Measurements from ENCODE around the gene PLEKHA7. TPM values are rescaled to one million over a fixed set of nuclear protein-coding genes. Genes with fewer than 3 reads are reported as not detected.
"Not testable (repeated sequence)": the region's sequence is repeated elsewhere in the genome, so short reads cannot be mapped to it uniquely, and the experiment has no call there.

Gene PLEKHA7
- polyA plus RNA-seq, 1 donor = 4.0 TPM

- DNase-seq (ENCODE audit: low read depth) = no peak
Measured at GRCh38 chr11:17012179-17012578, 2.0 kb downstream of the PLEKHA7 start.

- DNase-seq (ENCODE audit: low read depth) = no peak
Measured at GRCh38 chr11:17010851-17011420, 3.3 kb downstream of the PLEKHA7 start.

GRCh38 chr11:17008099-17008498 is 6.1 kb downstream of the PLEKHA7 start:
- no peak for DNase-seq (ENCODE audit: low read depth)

DNA sequence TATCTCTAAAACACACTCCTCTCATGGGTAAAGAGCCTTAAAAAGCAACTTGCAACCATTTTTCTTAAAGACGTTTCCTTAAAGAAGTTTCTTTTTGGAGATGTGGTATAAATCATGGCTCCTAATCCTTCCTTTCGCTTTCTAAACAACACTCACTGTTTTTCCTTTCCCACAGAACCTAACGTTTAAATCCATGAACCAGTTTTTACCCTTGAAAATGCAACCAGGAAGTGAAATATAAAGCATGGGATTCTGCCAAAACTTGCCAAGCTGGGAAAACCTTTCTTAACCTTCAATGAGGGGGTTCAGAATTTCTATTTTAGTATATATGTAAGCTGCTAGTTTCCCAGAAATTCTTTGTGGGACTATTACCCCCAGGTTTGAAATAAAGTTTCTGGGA is 8.6 kb downstream of the PLEKHA7 start:
- DNase-seq (ENCODE audit: low read depth) = no peak

- DNase-seq (ENCODE audit: low read depth) = no peak
Measured at GRCh38 chr11:17004486-17005148, 9.6 kb downstream of the PLEKHA7 start.

DNA sequence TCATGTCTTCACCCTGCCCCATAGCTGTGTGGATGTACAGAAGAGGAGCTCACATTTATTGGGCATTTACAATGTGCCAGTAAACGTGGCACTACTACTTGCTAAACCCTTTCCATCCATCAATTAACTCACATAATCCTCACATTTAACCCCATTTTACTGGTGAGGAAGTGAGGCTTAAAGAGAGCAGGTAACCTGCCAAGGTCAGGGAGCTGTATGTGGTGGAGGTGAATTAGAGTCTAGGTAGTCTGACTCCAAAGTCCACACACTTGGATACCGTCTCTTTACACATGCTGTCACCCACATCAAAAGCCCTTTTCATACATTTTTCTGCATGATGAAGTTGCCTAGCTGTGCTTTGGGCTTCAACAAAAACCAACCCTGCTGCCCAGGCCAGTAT is 10.8 kb downstream of the PLEKHA7 start:
- no peak for DNase-seq (ENCODE audit: low read depth)

- no peak for DNase-seq (ENCODE audit: low read depth)
Measured at GRCh38 chr11:17002543-17002942, 11.7 kb downstream of the PLEKHA7 start.

- DNase-seq (ENCODE audit: low read depth) = no peak
Measured at GRCh38 chr11:17001806-17002205, 12.4 kb downstream of the PLEKHA7 start.

GRCh38 chr11:17000987-17001386 is 13.2 kb downstream of the PLEKHA7 start:
- no peak for DNase-seq (ENCODE audit: low read depth)

GRCh38 chr11:17000253-17000652 is 14.0 kb downstream of the PLEKHA7 start:
- not testable (repeated sequence) for DNase-seq (ENCODE audit: low read depth)

DNA sequence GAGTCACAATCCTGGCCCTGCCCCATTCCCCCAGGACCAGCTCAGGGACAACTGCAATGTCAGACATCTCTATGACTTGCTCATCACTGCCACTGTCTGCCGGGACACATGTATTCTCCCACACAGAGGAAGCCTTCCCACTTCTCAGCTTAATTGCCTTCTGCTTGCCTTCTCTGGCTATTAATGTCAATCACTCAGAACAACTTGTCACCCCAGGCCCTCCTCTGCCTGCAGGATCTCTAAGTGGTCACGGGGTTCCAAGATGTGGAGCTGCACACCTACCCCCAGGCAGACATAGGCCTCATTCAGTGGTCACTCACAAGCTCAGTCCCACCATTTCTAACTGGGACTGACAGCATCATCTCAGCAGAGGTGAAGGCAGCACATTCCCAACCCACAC is 15.1 kb downstream of the PLEKHA7 start:
- no peak for DNase-seq (ENCODE audit: low read depth)

- no peak for DNase-seq (ENCODE audit: low read depth)
Measured at GRCh38 chr11:16997624-16998023, 16.6 kb downstream of the PLEKHA7 start.

DNA sequence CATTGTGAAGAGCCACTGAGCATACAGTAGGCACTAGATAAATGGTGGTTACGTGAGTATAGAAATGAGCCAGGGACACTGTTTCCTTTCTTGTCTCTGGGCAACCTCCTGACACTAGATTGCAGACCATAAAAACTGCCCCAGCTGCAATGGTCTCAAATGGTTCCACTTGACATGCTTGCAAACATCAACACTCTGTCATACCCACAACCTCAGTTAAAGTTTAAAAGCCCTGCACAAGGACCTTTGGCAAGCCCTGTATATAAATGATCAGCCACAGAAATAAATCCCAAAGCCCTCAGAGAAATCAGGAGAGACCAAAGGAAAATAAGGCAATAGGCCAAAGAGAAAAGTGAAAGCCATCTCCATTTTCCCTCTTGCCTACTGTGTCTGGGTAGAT is 20.7 kb downstream of the PLEKHA7 start:
- DNase-seq (ENCODE audit: low read depth) = no peak

DNA sequence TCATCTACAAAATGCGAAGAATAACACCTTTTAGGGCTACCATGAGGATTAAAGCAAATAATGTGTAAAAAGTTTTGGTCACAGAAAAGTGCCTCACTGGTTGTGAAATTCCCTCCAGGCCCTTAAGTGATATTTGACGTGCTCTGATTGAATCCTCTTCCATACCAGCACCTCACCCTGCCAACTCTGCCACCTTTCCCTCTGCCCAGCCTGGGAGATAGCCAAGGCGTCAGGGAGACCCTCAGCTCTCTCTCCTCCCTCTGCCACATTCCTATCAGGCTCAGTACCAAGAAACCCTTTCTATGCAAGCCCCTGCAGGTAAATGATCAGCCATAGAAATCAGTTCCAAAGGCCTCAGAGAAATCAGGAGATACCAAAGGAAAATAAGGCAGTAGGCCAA is 21.4 kb downstream of the PLEKHA7 start:
- no peak for DNase-seq (ENCODE audit: low read depth)

DNA sequence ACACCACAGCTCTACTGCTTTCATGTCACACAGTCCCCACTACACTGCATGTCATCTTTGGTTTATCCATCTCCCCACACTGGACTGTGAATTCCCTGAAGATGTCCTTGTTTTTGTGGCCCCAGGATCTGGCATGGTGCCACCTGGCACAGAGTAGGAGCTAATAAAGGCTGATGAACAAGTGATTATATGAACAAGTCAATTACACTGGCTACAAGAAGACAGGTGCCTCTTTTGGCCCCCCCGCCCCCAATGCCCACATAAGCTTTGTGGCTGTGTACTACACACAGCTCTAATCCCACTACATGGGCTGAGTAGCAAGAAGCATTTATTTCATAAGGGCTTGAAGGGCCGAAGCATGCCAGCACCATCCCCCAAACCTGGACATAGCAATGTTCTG is 24.7 kb downstream of the PLEKHA7 start:
- no peak for DNase-seq (ENCODE audit: low read depth)

DNA sequence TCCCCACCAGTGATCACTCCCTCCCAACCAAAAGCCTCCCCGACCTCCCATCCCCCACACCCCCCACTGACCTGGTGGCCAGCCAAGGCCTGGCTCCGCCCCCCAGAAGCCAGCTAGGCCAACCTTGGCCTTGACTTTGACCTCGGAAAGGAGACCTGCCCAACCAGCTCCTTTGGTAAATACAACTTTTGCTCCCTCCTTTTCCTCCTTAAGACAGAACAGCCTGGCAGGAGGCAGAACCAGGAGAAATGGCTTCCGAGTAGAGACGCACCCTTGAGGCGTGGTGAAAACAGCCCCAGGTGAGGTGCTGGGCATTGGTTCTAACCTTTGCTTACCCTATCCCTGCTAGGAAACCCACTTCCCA is 27.0 kb downstream of the PLEKHA7 start:
- DNase-seq (ENCODE audit: low read depth) = no peak

DNA sequence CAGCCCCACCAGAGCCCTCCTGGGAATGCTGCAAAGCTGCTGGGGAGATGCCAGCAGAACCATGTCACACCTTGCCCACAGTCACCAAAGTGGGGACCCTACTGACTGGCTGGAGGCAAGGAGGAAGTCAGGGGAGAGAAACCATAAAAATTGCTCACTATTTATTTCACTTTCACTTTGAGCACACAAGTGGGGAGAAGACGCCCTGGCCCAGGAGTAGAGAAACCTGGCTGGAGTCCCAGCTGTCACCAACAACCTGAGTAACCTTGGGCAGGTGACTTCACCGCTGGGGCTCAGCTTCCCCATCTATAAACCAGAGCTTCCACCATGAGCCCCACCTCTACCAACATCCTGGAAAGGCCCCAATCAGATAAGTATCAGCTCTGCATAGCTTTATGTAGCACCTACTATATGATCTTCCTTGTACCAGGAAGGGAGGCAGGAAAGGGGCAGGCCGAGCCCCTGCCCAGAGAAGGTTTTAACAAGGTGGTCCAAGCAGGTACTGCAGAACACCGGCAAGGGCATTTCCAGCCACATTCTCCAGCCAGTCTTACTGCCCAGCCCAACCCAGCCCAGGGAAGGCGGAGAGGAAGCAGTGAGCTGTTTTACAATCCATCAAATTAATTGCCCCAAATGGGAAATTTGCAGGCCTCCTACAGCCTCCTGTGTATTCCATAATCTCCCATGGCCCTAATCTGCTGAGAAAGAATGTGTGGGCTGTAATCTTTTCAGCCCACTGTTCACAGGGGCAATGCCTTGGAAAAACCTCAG is 27.6 kb downstream of the PLEKHA7 start:
- no peak for DNase-seq (ENCODE audit: low read depth)

DNA sequence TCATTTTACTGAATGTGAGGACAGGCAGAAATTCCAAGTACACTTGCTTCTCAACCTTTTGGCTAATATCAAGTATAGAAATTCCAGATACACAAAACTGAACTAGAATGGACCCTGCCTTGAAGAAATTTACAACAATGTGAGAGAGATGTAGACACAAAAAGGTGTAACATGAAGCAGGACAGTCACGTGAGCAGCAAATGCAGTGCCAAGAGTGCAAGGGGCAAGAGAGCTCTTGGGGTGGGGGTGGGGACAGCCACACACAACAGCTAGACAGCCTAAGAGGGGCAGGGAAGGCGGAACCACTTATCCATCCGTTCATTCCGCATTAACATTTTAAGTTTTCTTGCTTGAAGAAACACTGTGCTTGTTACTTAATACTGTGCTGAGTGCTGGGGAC is 28.9 kb downstream of the PLEKHA7 start:
- no peak for DNase-seq (ENCODE audit: low read depth)

DNA sequence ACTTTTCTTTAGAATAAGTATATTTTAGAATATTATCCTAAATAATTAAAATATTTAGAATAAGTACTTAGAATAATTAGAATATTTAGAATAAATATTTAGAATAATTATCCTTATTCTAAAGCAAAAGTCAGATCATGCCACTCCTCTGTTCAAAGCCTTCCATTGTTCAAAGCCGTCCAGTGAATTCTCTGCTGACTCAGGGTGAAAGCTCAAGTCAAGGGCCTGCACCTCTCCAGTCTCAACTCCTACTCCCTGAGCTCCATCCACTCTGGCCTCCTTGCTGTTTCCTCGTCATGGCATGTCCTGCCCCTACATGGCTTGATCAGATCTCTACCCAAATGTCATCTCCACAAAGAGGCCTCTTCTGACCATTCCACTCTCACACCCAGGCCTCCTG is 30.0 kb downstream of the PLEKHA7 start:
- no peak for DNase-seq (ENCODE audit: low read depth)

DNA sequence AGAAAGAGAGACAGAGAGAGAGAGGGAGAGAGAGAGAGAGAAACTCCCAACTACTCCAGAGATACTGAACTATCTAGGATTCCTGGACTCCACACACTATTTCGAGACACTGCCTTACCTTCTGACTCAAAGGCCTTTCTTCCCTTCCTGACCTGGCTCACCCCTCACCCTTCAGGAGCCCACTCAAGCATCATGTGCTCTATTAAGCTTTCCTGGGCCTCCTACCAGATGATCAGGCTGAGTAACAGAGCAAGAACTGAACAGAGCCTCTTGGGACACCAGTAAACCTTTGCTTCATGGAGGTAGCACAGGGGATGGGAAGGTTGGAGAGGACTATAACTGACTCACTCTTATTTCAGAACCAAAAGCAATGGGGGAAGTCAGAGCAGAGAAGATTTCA is 31.4 kb downstream of the PLEKHA7 start:
- no peak for DNase-seq (ENCODE audit: low read depth)

- no peak for DNase-seq (ENCODE audit: low read depth)
Measured at GRCh38 chr11:16982256-16982671, 31.9 kb downstream of the PLEKHA7 start.

DNA sequence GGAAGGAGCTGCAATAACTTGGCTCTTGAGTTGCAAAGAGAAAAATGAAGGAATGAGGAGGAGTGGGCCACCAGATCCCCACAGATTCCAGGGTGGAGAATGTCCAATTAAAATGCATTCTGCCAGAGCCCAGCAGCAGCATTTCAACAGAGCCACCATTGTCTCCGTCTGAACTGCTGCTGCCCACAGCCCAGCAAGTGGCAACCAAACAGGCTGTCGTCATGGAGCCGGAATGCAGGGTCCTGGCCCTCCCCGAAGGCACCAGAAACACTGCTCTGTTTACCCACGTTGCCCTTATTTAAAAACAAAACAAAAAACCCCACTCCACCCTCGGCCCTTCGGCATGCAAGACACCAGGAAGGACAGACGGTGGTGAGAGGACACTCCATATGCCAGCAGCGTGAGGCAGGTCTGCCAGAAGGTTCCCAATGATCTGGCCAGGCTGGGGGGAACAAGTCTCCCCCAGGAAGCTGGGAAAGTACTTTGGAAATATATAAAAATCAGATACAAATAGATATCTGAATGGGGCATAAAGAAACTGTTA is 32.5 kb downstream of the PLEKHA7 start:
- DNase-seq (ENCODE audit: low read depth) = peak; percentile 5

Measured in forelimb muscle (tissue), 1 donor.